H1 (cell line): ENCODE results near the gene OTOS. TPM values are rescaled to one million over a fixed set of nuclear protein-coding genes. Genes with fewer than 3 reads are reported as not detected.

ENCODE experiments used
- CTCF ChIA-PET: fragments of 300-600 bp; sonication (Branson Sonifier 250); formaldehyde crosslinking; loops from one replicate; lab custom pipeline; 2021; ENCODE audit not compliant: partially characterized antibody; lab: Charles Lee
- POLR2A ChIA-PET: fragments of 300-600 bp; sonication (Branson Sonifier 250); formaldehyde crosslinking; loops from one replicate; lab custom pipeline; 2021; ENCODE audit warnings: inconsistent platforms; ENCODE audit not compliant: partially characterized antibody; lab: Charles Lee
- DNase-seq, 2 experiments: peaks; one replicate each; pipeline versions ENCODE4 v3.0.0 to v3.0.0-alpha.2; 2010 to 2022; ENCODE audit warnings: low spot score in 2 of 2, low read depth in 1 of 2, mixed read lengths in 1 of 2
- FAIRE-seq: peaks from 2 replicates; lab custom pipeline; 2011; peaks lifted over from hg19 to GRCh38; lab: Jason Lieb, UNC
- H2AFZ ChIP-seq: 2 replicates; pipeline ENCODE4 v1.8.1; 2012; ENCODE audit warnings: low read length, inconsistent platforms
- H2AK5ac ChIP-seq: 2 replicates; pipeline ENCODE4 v1.6.1; 2013; ENCODE audit warnings: low read depth, low read length
- H2BK120ac ChIP-seq: replicated peaks from 2 replicates; pipeline ENCODE3; 2013; ENCODE audit warnings: low read depth, low read length, inconsistent platforms
- H2BK12ac ChIP-seq: 2 replicates; pipeline ENCODE4 v1.6.1; 2013; ENCODE audit warnings: low read depth, low read length
- H2BK15ac ChIP-seq: 2 replicates; pipeline ENCODE4 v1.6.1; 2013; ENCODE audit warnings: low read length
- H2BK20ac ChIP-seq: 2 replicates; pipeline ENCODE4 v1.6.1; 2013; ENCODE audit warnings: low read length
- H2BK5ac ChIP-seq: 2 replicates; pipeline ENCODE4 v1.6.1; 2013; ENCODE audit warnings: low read depth, low read length
- H3K14ac ChIP-seq: 2 replicates; pipeline ENCODE4 v1.6.1; 2013; ENCODE audit warnings: inconsistent platforms; ENCODE audit not compliant: insufficient read length
- H3K18ac ChIP-seq: 2 replicates; pipeline ENCODE4 v1.6.1; 2013; ENCODE audit warnings: low read length; ENCODE audit errors: extremely low read depth
- H3K23ac ChIP-seq: 2 replicates; pipeline ENCODE4 v1.6.1; 2013; ENCODE audit warnings: inconsistent platforms; ENCODE audit not compliant: insufficient read length
- H3K23me2 ChIP-seq: 2 replicates; pipeline ENCODE4 v1.6.1; 2013; ENCODE audit warnings: low read depth, low read length
- H3K27ac ChIP-seq: 2 replicates; pipeline ENCODE4 v1.6.1; 2011; ENCODE audit warnings: low read depth, low read length, inconsistent platforms
- H3K27me3 ChIP-seq, 4 experiments: replicated peaks in 1 of 4; 1 replicate in 1 of 4; 2 replicates in 3 of 4; pipeline versions ENCODE4 v1.6.1 to v1.8.1; 2011 to 2013; ENCODE audit warnings: low read length in 3 of 4, mild to moderate bottlenecking in 3 of 4, inconsistent platforms in 2 of 4, mixed read lengths in 2 of 4, moderate library complexity in 1 of 4; ENCODE audit not compliant: control insufficient read depth in 3 of 4, insufficient read depth in 3 of 4; ENCODE audit errors: extremely low read depth in 1 of 4
- H3K36me3 ChIP-seq, 4 experiments: 2 replicates each; pipeline versions ENCODE4 v1.6.1 to v1.8.1; 2011 to 2013; ENCODE audit warnings: mild to moderate bottlenecking in 4 of 4, low read length in 3 of 4, moderate library complexity in 2 of 4, control low read depth in 1 of 4, inconsistent platforms in 1 of 4; ENCODE audit not compliant: insufficient read depth in 4 of 4, control insufficient read depth in 2 of 4
- H3K4ac ChIP-seq: replicated peaks from 2 replicates; pipeline ENCODE3; 2013; ENCODE audit warnings: low read length, low read depth, mixed read lengths, inconsistent platforms; ENCODE audit not compliant: insufficient read length
- H3K4me1 ChIP-seq, 4 experiments: replicated peaks in 1 of 4; 1 replicate in 1 of 4; 2 replicates in 3 of 4; pipeline versions ENCODE4 v1.6.1 to v1.8.1; 2011 to 2013; ENCODE audit warnings: low read length in 3 of 4, inconsistent platforms in 2 of 4, mixed read lengths in 1 of 4; ENCODE audit not compliant: insufficient read depth in 4 of 4, control insufficient read depth in 3 of 4
- H3K4me2 ChIP-seq, 2 experiments: 2 replicates each; pipeline versions ENCODE4 v1.6.1 to v1.8.1; 2011 to 2013; ENCODE audit warnings: low read depth in 2 of 2, low read length in 2 of 2, control low read depth in 1 of 2, inconsistent platforms in 1 of 2, mild to moderate bottlenecking in 1 of 2; ENCODE audit not compliant: insufficient read depth in 1 of 2
- H3K4me3 ChIP-seq, 4 experiments: fragments of 200-600, 300-600 bp in 1 of 4; sonication (generic), shearing (Covaris generic), sonication (Bioruptor Twin) in 1 of 4; 2 replicates each; pipeline versions ENCODE4 v1.5.1 to v1.8.1; 2011 to 2016; ENCODE audit warnings: low read length in 4 of 4, low read depth in 3 of 4, control low read depth in 2 of 4, inconsistent platforms in 2 of 4, mild to moderate bottlenecking in 2 of 4, mixed read lengths in 1 of 4, moderate library complexity in 1 of 4; ENCODE audit not compliant: insufficient read depth in 2 of 4; ENCODE audit errors: extremely low read depth in 1 of 4
- H3K56ac ChIP-seq: replicated peaks from 2 replicates; pipeline ENCODE3; 2013; ENCODE audit warnings: low read depth, mild to moderate bottlenecking, mixed read lengths, low read length, inconsistent platforms; ENCODE audit not compliant: insufficient read length
- H3K79me1 ChIP-seq: 2 replicates; pipeline ENCODE4 v1.6.1; 2013; ENCODE audit warnings: low read depth, low read length, control low read depth
- H3K79me2 ChIP-seq, 2 experiments: 2 replicates each; pipeline versions ENCODE4 v1.6.1 to v1.8.1; 2012 to 2013; ENCODE audit warnings: low read length in 2 of 2, mild to moderate bottlenecking in 2 of 2, inconsistent platforms in 1 of 2; ENCODE audit not compliant: insufficient read depth in 2 of 2, control insufficient read depth in 1 of 2
- H3K9ac ChIP-seq, 4 experiments: replicated peaks in 1 of 4; 1 replicate in 1 of 4; 2 replicates in 3 of 4; pipeline versions ENCODE4 v1.6.1 to v1.8.1; 2011 to 2013; ENCODE audit warnings: low read depth in 3 of 4, low read length in 3 of 4, control low read depth in 2 of 4, mild to moderate bottlenecking in 2 of 4, moderate library complexity in 2 of 4, inconsistent platforms in 1 of 4; ENCODE audit errors: extremely low read depth in 1 of 4
- H3K9me3 ChIP-seq, 2 experiments: 2 replicates each; pipeline versions ENCODE4 v1.6.1 to v1.8.1; 2012 to 2013; ENCODE audit warnings: mild to moderate bottlenecking in 2 of 2, moderate library complexity in 2 of 2, control low read depth in 1 of 2, inconsistent platforms in 1 of 2, low read depth in 1 of 2, low read length in 1 of 2, mixed read lengths in 1 of 2; ENCODE audit not compliant: insufficient read depth in 2 of 2
- H4K20me1 ChIP-seq, 2 experiments: replicated peaks in 1 of 2; 2 replicates each; pipeline versions ENCODE3 to v1.8.1; 2011 to 2013; ENCODE audit warnings: inconsistent platforms in 2 of 2, low read length in 2 of 2, mild to moderate bottlenecking in 1 of 2; ENCODE audit not compliant: insufficient read depth in 2 of 2, control insufficient read depth in 1 of 2
- H4K5ac ChIP-seq: 2 replicates; pipeline ENCODE4 v1.6.1; 2013; ENCODE audit warnings: low read length, low read depth, mixed read lengths, inconsistent platforms; ENCODE audit not compliant: insufficient read length
- H4K8ac ChIP-seq: 2 replicates; pipeline ENCODE4 v1.8.0; 2013; ENCODE audit warnings: mild to moderate bottlenecking, moderate library complexity, low read length, inconsistent platforms; ENCODE audit not compliant: insufficient read depth; ENCODE audit errors: extremely low read depth
- H4K91ac ChIP-seq: replicated peaks from 2 replicates; pipeline ENCODE3; 2013; ENCODE audit warnings: low read length, mixed read lengths, inconsistent platforms; ENCODE audit not compliant: insufficient read length
- BRCA1 ChIP-seq: IDR thresholded peaks from 2 replicates; pipeline ENCODE4 v1.6.1; 2012; ENCODE audit warnings: low read depth, low read length, improper control_type of control experiment
- HDAC6 ChIP-seq: IDR thresholded peaks from one replicate; pipeline ENCODE4 v1.7.1; 2012; ENCODE audit warnings: low read depth, mild to moderate bottlenecking, inconsistent platforms, low read length, moderate library complexity
- JUN ChIP-seq: IDR thresholded peaks from 2 replicates; pipeline ENCODE4 v1.6.1; 2011; ENCODE audit warnings: low read depth, mild to moderate bottlenecking, improper control_type of control experiment, low read length
- JUND ChIP-seq: IDR thresholded peaks from 2 replicates; pipeline ENCODE4 v1.6.1; 2011; ENCODE audit warnings: mild to moderate bottlenecking, improper control_type of control experiment, low read length
- NANOG ChIP-seq: IDR thresholded peaks from 2 replicates; pipeline ENCODE4 v1.6.1; 2011; ENCODE audit warnings: low read length, low read depth, mild to moderate bottlenecking, inconsistent platforms; ENCODE audit not compliant: insufficient read depth, poor library complexity, severe bottlenecking
- POU5F1 ChIP-seq: IDR thresholded peaks from 2 replicates; pipeline ENCODE4 v1.6.1; 2011; ENCODE audit warnings: low read depth, mild to moderate bottlenecking, low read length, moderate library complexity
- RNF2 ChIP-seq: fragments of 200-900, 300-1000 bp; sonication (generic); IDR thresholded peaks from 2 replicates; pipeline ENCODE4 v1.7.1; 2016; ENCODE audit warnings: borderline replicate concordance, low read depth, mild to moderate bottlenecking, antibody characterized with exemption, low read length; ENCODE audit not compliant: poor library complexity, severe bottlenecking; ENCODE audit errors: missing control alignments
- SAP30 ChIP-seq: fragments of 300-600 bp; sonication (generic); IDR thresholded peaks from 2 replicates; pipeline ENCODE4 v1.7.1; 2012; ENCODE audit warnings: low read length, moderate library complexity, mild to moderate bottlenecking, inconsistent platforms; ENCODE audit not compliant: insufficient read depth, insufficient replicate concordance
- SP1 ChIP-seq: IDR thresholded peaks from 2 replicates; pipeline ENCODE4 v1.6.1; 2011; ENCODE audit warnings: low read depth, low read length
- TAF7 ChIP-seq: optimal IDR thresholded peaks from 2 replicates; pipeline ENCODE3; 2011; ENCODE audit warnings: low read depth, mild to moderate bottlenecking, inconsistent platforms, low read length, moderate library complexity, borderline replicate concordance
- WGBS, 2 experiments: shearing (Covaris generic) in 1 of 2; methylation state at CpG; one replicate each; pipeline versions ENCODE4 v1.1.6 to v1.1.7; 2013 to 2015; ENCODE audit warnings: low lambda C conversion rate in 2 of 2, mixed read lengths in 2 of 2, inconsistent platforms in 1 of 2, low coverage in 1 of 2, missing lambda C conversion rate in 1 of 2; ENCODE audit not compliant: insufficient replicate concordance in 2 of 2, insufficient coverage in 1 of 2, insufficient read length in 1 of 2; ENCODE audit errors: extremely low coverage in 1 of 2, missing lambda C conversion rate in 1 of 2; 5-methylcytosine and 5-hydroxymethylcytosine counted together
- long read RNA-seq, 2 experiments: library from RNA in 1 of 2; library from capped mRNA in 1 of 2; stranded (forward); transcript quantifications; one replicate each; pipeline ENCODE4 v2.0.0, GENCODE V29; 2021; ENCODE audit warnings: inconsistent platforms in 1 of 2
- polyA minus RNA-seq, 3 experiments: library from RNA; depleted of rRNA, polyadenylated mRNA; stranded (reverse); fragments of >200 nt; gene quantifications; 1 replicate in 2 of 3; 2 replicates in 1 of 3; pipeline ENCODE4 v1.2.3, GENCODE V29; 2011
- polyA plus RNA-seq, 7 experiments: library from polyadenylated mRNA; depleted of rRNA in 3 of 7; stranded (reverse) in 5 of 7; unstranded in 2 of 7; fragments of >200 nt in 5 of 7; fragments of 200-250 nt in 2 of 7; gene quantifications; 1 replicate in 5 of 7; 2 replicates in 1 of 7; 4 replicates in 1 of 7; pipeline versions ENCODE4 v1.2.1 to v1.2.3, GENCODE V29; 2011 to 2013; ENCODE audit warnings: missing spikeins in 2 of 7, mixed read lengths in 2 of 7
- total RNA-seq: library from RNA; stranded (reverse); fragmentation: NEBNext Ultra II Directional; extraction: Animal tissue kit (Norgen Biotek cat#: 25700); gene quantifications from 2 replicates; pipeline ENCODE4 v1.2.1, GENCODE V29; 2021

Gene OTOS
- 0.63 TPM in 1 of 2 replicates, not detected in the other for total RNA-seq
- 0.17 and 0.19 TPM in 2 replicates for polyA plus RNA-seq (2011; rRNA removed)
- not detected for polyA plus RNA-seq (2011; cell fraction: cytosol; rRNA removed)
- not detected for polyA plus RNA-seq (2011; cell fraction: nucleus; rRNA removed)
- not detected in 4 replicates for polyA plus RNA-seq (2012, experiment 1 of 2)
- 0.92 TPM for polyA plus RNA-seq (2012, experiment 2 of 2)
- polyA plus RNA-seq (2013, experiment 1 of 2) = 0.28 TPM
- 0.35 TPM for polyA plus RNA-seq (2013, experiment 2 of 2)
- polyA minus RNA-seq (2011; rRNA and poly(A)+ RNA removed) = not detected in 2 replicates
- polyA minus RNA-seq (2011; cell fraction: cytosol; rRNA and poly(A)+ RNA removed) = not detected
- not detected for polyA minus RNA-seq (2011; cell fraction: nucleus; rRNA and poly(A)+ RNA removed)
- long read RNA-seq, experiment 1, partial matches to known transcripts = 0 of 1 reads
- long read RNA-seq, experiment 1, other reads (novel, unspliced or antisense) = 0 of 1 reads
- long read RNA-seq, experiment 2 = 0 reads

DNA sequence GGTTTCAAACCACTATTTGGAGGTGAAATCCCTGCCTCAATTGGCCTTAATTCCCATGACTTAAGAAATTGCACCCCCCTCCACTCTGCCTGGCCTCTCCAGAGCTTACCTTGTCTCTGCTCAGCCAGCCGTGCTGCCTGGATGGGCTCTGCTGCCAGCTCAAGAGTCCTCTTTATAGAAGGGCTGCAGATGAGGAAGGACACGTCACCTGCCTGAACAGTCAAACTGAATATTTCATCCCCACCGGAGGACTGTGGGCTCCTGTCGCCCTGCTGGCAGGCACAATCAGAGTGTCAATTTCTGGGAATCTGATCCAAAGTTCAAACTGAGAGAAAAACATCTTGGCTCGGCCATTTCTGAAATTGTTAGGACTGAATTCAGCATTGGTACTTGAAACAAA, at the start of gene OTOS:
OTOS (minus strand) TSS at position 148 of the 400 bp plus-strand sequence. CDS start 332 bp downstream, outside the sequence.
- no peak within 1 kb of the TSS for H3K23ac ChIP-seq
- peak within 1 kb of the TSS; percentile 15 for H3K4ac ChIP-seq
- H2BK15ac ChIP-seq = no peak within 1 kb of the TSS
- no peak within 1 kb of the TSS for H2BK20ac ChIP-seq
- H4K8ac ChIP-seq = peak within 1 kb of the TSS; percentile 86
- no peaks in the 10 kb centered on the region for H3K9me3 ChIP-seq
- H3K27me3 ChIP-seq = peaks cover 0 to 8% (median 6%) of the 10 kb centered on the region in 4 experiments; a peak in 5 of 7 replicates
- no peak within 1 kb of the TSS for H3K56ac ChIP-seq
- DNase-seq (no peak), FAIRE-seq (no peak)
- peak within 1 kb of the TSS; percentile 21 to 29; a peak in 1 of 4 replicates for H3K4me2 ChIP-seq
- POLR2A ChIA-PET = interaction anchor here (0.7 kb wide), 1 partner anchor 8 kb away, joined by 5 read pairs; no protein-coding TSS in a partner anchor
- peak within 1 kb of the TSS; percentile 20 for H4K5ac ChIP-seq
- no peak within 1 kb of the TSS for H2BK12ac ChIP-seq
- WGBS, 2 experiments = 87% methylated on average over 5 of the region's 5 CpGs; no CpG with 5 or more reads in 1 of the 2 experiments
- H3K4me3 ChIP-seq = no peak within 1 kb of the TSS
- H3K14ac ChIP-seq = no peak within 1 kb of the TSS
- peak within 1 kb of the TSS; percentile 57 for H4K91ac ChIP-seq
- H3K27ac ChIP-seq = no peak within 1 kb of the TSS
- H3K9ac ChIP-seq = no peak within 1 kb of the TSS
- H2BK120ac ChIP-seq = no peak within 1 kb of the TSS
- CTCF ChIA-PET = interaction anchor here (1.3 kb wide), 1 partner anchor 1837 kb away, joined by 3 read pairs; no protein-coding TSS in a partner anchor
- H2AK5ac ChIP-seq = no peak within 1 kb of the TSS
- H4K20me1 ChIP-seq = no peaks in the 10 kb centered on the region
- H3K18ac ChIP-seq = peak within 1 kb of the TSS; percentile 78
- H3K79me2 ChIP-seq = peaks cover 4 to 5% of the 10 kb centered on the region in 2 experiments
- peaks cover under 1% of the 10 kb centered on the region; the same call in 1 of the 2 replicates for H3K79me1 ChIP-seq
- H3K23me2 ChIP-seq = peaks cover 7% of the 10 kb centered on the region; the same call in 1 of the 2 replicates
- no peak within 1 kb of the TSS for H2AFZ ChIP-seq
- peaks cover 0 to 19% (median 11%) of the 10 kb centered on the region in 4 experiments; a peak in 6 of 7 replicates for H3K4me1 ChIP-seq
- no peaks in the 10 kb centered on the region; a peak in 1 of 8 replicates for H3K36me3 ChIP-seq
- TF ChIP-seq NANOG (no peak), SAP30 (no peak), BRCA1 (no peak), SP1 (no peak), JUN (no peak), POU5F1 (no peak), HDAC6 (no peak), RNF2 (no peak), JUND (no peak), TAF7 (no peak)
- H2BK5ac ChIP-seq = no peak within 1 kb of the TSS; the same call in 1 of the 2 replicates
